ENCODE results near the gene VCAN.

- TF ChIP-seq CTCF (IDR thresholded peaks at IDR 0.05) (no peak), POLR2AphosphoS5 (IDR thresholded peaks at IDR 0.05; ENCODE audit: insufficient read depth in 1 of 2, low read depth in 1 of 2) (no peak)
Measured at GRCh38 chr5:83474991-83475390, 3.4 kb downstream of the VCAN start.
